ENCODE results near the gene LIX1L. TPM values are rescaled to one million over a fixed set of nuclear protein-coding genes. Genes with fewer than 3 reads are reported as not detected.

Gene LIX1L
- total RNA-seq, 1 experiment from 2014 or later: 12.4 TPM

DNA sequence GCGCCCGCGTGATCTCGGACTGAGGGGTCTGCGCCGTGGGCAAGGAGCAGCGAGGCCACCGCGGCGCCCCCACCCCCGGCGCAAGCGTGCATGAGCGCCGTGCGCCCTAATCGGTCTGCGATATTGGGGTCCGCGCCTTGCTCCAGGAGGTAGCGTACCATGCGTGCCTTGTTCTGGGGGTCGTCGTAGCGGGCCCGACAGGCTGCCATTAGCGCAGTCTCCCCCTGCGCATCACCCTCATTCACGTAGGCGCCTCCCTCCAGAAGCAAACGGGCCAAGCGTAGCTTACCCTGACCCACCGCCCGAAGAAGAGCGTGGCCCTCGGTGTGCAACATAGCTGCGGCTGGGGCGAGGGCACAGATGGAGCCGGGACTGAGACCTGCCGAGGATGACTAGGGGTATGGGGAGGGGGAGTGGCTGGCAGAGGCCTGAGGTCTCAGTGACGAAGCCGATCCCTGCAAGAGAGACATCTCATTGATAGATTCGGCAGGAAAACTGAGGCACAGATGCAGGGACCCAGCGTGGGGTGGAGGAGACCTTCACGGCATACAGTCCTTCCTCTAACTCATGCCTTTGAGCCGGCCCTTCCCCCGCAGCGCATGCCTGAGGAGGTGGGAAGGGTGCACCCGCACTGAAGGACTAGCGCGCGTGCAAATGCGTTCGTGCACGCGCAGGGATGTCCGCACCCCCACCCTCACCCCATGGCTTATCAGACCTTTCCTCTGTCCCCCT lies 3.8 kb upstream of the LIX1L start:
- H2AFZ ChIP-seq (ENCODE audit: low read depth, low read length, poor library complexity, severe bottlenecking): no peak overlapping the region
- ChIA-PET CTCF (no interaction called here), RAD21 (ENCODE audit: low non-redundant PET in 1 of 2, low total read pairs in 2 of 2, uncharacterized antibody in 2 of 2, unreplicated experiment in 2 of 2) (no interaction called here), POLR2A (no interaction called here)
- H3K4me2 ChIP-seq (ENCODE audit: low read length): peak overlapping the region; percentile 80
- no peaks in the 10 kb centered on the region for H3K79me2 ChIP-seq (ENCODE audit: insufficient read depth, low read length)
- peak overlapping the region; percentile 67; the same call in 1 of the 2 replicates for H3K9ac ChIP-seq (ENCODE audit: low read length)
- H3K9me3 ChIP-seq (ENCODE audit: control insufficient read depth in 1 of 2, insufficient read depth in 1 of 2, low read depth in 1 of 2, low read length in 2 of 2): no peaks in the 10 kb centered on the region
- H3K4me1 ChIP-seq (ENCODE audit: control insufficient read depth in 1 of 2, insufficient read depth in 2 of 2, low read length in 2 of 2): peaks cover 24 to 43% of the 10 kb centered on the region in 2 experiments
- TF ChIP-seq SIN3A (IDR thresholded peaks at IDR 0.05; ENCODE audit: low read depth): no peak
- no peak for TF ChIP-seq ELF1 (IDR thresholded peaks at IDR 0.05; ENCODE audit: borderline replicate concordance, low read depth)
- TF ChIP-seq, protein P1, sequence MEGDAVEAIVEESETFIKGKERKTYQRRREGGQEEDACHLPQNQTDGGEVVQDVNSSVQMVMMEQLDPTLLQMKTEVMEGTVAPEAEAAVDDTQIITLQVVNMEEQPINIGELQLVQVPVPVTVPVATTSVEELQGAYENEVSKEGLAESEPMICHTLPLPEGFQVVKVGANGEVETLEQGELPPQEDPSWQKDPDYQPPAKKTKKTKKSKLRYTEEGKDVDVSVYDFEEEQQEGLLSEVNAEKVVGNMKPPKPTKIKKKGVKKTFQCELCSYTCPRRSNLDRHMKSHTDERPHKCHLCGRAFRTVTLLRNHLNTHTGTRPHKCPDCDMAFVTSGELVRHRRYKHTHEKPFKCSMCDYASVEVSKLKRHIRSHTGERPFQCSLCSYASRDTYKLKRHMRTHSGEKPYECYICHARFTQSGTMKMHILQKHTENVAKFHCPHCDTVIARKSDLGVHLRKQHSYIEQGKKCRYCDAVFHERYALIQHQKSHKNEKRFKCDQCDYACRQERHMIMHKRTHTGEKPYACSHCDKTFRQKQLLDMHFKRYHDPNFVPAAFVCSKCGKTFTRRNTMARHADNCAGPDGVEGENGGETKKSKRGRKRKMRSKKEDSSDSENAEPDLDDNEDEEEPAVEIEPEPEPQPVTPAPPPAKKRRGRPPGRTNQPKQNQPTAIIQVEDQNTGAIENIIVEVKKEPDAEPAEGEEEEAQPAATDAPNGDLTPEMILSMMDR (IDR thresholded peaks at IDR 0.05 in 2 of 3, conservative IDR thresholded peaks at IDR 0.05 in 1 of 3; ENCODE audit: borderline replicate concordance in 1 of 3, insufficient read depth in 1 of 3, low read depth in 2 of 3, low read length in 2 of 3): no peak
- TF ChIP-seq ZFX (IDR thresholded peaks at IDR 0.05): no peak
- TF ChIP-seq SP1 (IDR thresholded peaks at IDR 0.05; ENCODE audit: low read depth): no peak
- no peak for TF ChIP-seq ZBTB33 (IDR thresholded peaks at IDR 0.05; ENCODE audit: extremely low read depth, insufficient replicate concordance, low read length)
- no peak for TF ChIP-seq TCF7L2 (IDR thresholded peaks at IDR 0.05; ENCODE audit: borderline replicate concordance, extremely low read depth, insufficient read depth, insufficient read length)
- TF ChIP-seq JUND (IDR thresholded peaks at IDR 0.05): no peak
- no peak for TF ChIP-seq EZH2 (IDR thresholded peaks at IDR 0.05)
- no peak for TF ChIP-seq POLR2AphosphoS5 (IDR thresholded peaks at IDR 0.05; ENCODE audit: low read depth, low read length)
- TF ChIP-seq POLR2A (IDR thresholded peaks at IDR 0.05; ENCODE audit: borderline replicate concordance, extremely low read depth, insufficient read depth, insufficient read length): no peak
- no peaks in the 10 kb centered on the region for H3K9me2 ChIP-seq (ENCODE audit: insufficient read depth)
- no peaks in the 10 kb centered on the region for H3K36me3 ChIP-seq (ENCODE audit: control insufficient read depth in 1 of 2, insufficient read depth in 2 of 2, low read length in 2 of 2)
- peak overlapping the region in 1 of 2 experiments; percentile 70; a peak in 2 of 4 replicates for H3K4me3 ChIP-seq (replicated peaks in 1 of 2; ENCODE audit: low read depth in 1 of 2, low read length in 2 of 2)
- H4K20me1 ChIP-seq (ENCODE audit: insufficient read depth): no peaks in the 10 kb centered on the region
- H3K27me3 ChIP-seq (ENCODE audit: insufficient read depth, low read length): no peaks in the 10 kb centered on the region
- BruUV-seq (replicated peaks): no TSS peak
- no peak overlapping the region; the same call in 1 of the 2 replicates for H3K27ac ChIP-seq (ENCODE audit: low read depth, low read length)
- no peak for DNase-seq (ENCODE audit: low read depth, low spot score)
- intact Hi-C loops (cut with micrococcal nuclease): loop anchor here (5.0 kb wide), 1 partner anchor 44 kb away; the partner anchor contains the start of gene PEX11B
- ATAC-seq: no peak

Data from HCT116 (cell line).